ENCODE results near the gene TKFC.

TKFC gene

GRCh38 chr11:61306221-61306620, 26.8 kb upstream of the TKFC start:
- Histone ChIP-seq H4K20me1 (peaks cover 0 to 90% (median 55%) of the 10 kb centered on the region in 11 experiments; a peak in 18 of 22 replicates), H3K4me3 (no peak overlapping the region), H3K4me2 (no peak overlapping the region), H3K36me3 (peaks cover 99 to 100% (median 100%) of the 10 kb centered on the region in 11 experiments), H3K9me3 (replicated peaks in 1 of 11) (no peaks in the 10 kb centered on the region), H3K27ac (no peak overlapping the region), H3K4me1 (0 out of 20 replicates have a peak, but pooled peaks cover 0 to 6% (median 0%) of the 10 kb centered on the region in 10 experiments), H3K27me3 (no peaks in the 10 kb centered on the region), H3K9ac (no peak overlapping the region)
- TF ChIP-seq Cebpa-rat (IDR thresholded peaks at IDR 0.05) = no peak

- Histone ChIP-seq H3K36me3 (peaks cover 99 to 100% (median 100%) of the 10 kb centered on the region in 11 experiments), H3K27me3 (no peaks in the 10 kb centered on the region), H3K4me2 (no peak overlapping the region), H4K20me1 (peaks cover 0 to 94% (median 60%) of the 10 kb centered on the region in 11 experiments; a peak in 18 of 22 replicates), H3K4me3 (no peak overlapping the region), H3K9me3 (replicated peaks in 1 of 11) (no peaks in the 10 kb centered on the region), H3K4me1 (0 out of 20 replicates have a peak, but pooled peaks cover 0 to 6% (median 0%) of the 10 kb centered on the region in 10 experiments), H3K9ac (no peak overlapping the region), H3K27ac (no peak overlapping the region)
- no peak for TF ChIP-seq Cebpa-rat (IDR thresholded peaks at IDR 0.05)
These were observed 25.7 kb upstream of the TKFC start for GRCh38 chr11:61307354-61307753.

- no peak overlapping the region for H3K4me3 ChIP-seq
- TF ChIP-seq Cebpa-rat (IDR thresholded peaks at IDR 0.05) = no peak
- peaks cover 99 to 100% (median 100%) of the 10 kb centered on the region in 11 experiments for H3K36me3 ChIP-seq
These were observed 23.9 kb upstream of the TKFC start for GRCh38 chr11:61309141-61309540.

GRCh38 chr11:61309739-61310138, 23.3 kb upstream of the TKFC start:
- H3K4me3 ChIP-seq = no peak overlapping the region
- H3K9me3 ChIP-seq (replicated peaks in 1 of 11) = no peaks in the 10 kb centered on the region
- H3K36me3 ChIP-seq = peaks cover 99 to 100% (median 100%) of the 10 kb centered on the region in 11 experiments
- H3K27me3 ChIP-seq = no peaks in the 10 kb centered on the region
- H4K20me1 ChIP-seq = peaks cover 0 to 73% (median 47%) of the 10 kb centered on the region in 11 experiments; a peak in 18 of 22 replicates
- no peak overlapping the region for H3K9ac ChIP-seq
- no peak overlapping the region for H3K27ac ChIP-seq
- TF ChIP-seq Cebpa-rat (IDR thresholded peaks at IDR 0.05) = no peak
- H3K4me2 ChIP-seq = no peak overlapping the region
- no peaks in the 10 kb centered on the region for H3K4me1 ChIP-seq

More at GRCh38 chr11:61309141-61309540, 23.9 kb upstream of the TKFC start:
- Histone ChIP-seq H4K20me1 (peaks cover 0 to 79% (median 53%) of the 10 kb centered on the region in 11 experiments; a peak in 18 of 22 replicates), H3K27me3 (no peaks in the 10 kb centered on the region), H3K9ac (no peak overlapping the region), H3K4me2 (no peak overlapping the region), H3K27ac (no peak overlapping the region), H3K4me1 (no peaks in the 10 kb centered on the region), H3K9me3 (replicated peaks in 1 of 11) (no peaks in the 10 kb centered on the region)

GRCh38 chr11:61310749-61311148, 22.3 kb upstream of the TKFC start:
- no peaks in the 10 kb centered on the region for H3K9me3 ChIP-seq (replicated peaks in 1 of 11)
- peaks cover 0 to 69% (median 38%) of the 10 kb centered on the region in 11 experiments; a peak in 18 of 22 replicates for H4K20me1 ChIP-seq
- no peak overlapping the region for H3K9ac ChIP-seq
- H3K4me2 ChIP-seq = no peak overlapping the region
- H3K36me3 ChIP-seq = peaks cover 99 to 100% (median 100%) of the 10 kb centered on the region in 11 experiments
- H3K27me3 ChIP-seq = no peaks in the 10 kb centered on the region
- H3K27ac ChIP-seq = no peak overlapping the region
- no peak for TF ChIP-seq Cebpa-rat (IDR thresholded peaks at IDR 0.05)
- no peaks in the 10 kb centered on the region for H3K4me1 ChIP-seq
- H3K4me3 ChIP-seq = no peak overlapping the region

- H4K20me1 ChIP-seq = peaks cover 0 to 57% (median 11%) of the 10 kb centered on the region in 11 experiments; a peak in 13 of 22 replicates
- peaks cover 96 to 100% (median 98%) of the 10 kb centered on the region in 11 experiments for H3K36me3 ChIP-seq
- H3K27ac ChIP-seq = no peak overlapping the region
- no peaks in the 10 kb centered on the region for H3K4me1 ChIP-seq
- H3K4me2 ChIP-seq = no peak overlapping the region
- no peak overlapping the region for H3K9ac ChIP-seq
- H3K27me3 ChIP-seq = no peaks in the 10 kb centered on the region
- H3K4me3 ChIP-seq = no peak overlapping the region
- no peak for TF ChIP-seq Cebpa-rat (IDR thresholded peaks at IDR 0.05)
- H3K9me3 ChIP-seq (replicated peaks in 1 of 11) = no peaks in the 10 kb centered on the region
These were observed 17.8 kb upstream of the TKFC start for GRCh38 chr11:61315260-61315659.

- Histone ChIP-seq H3K36me3 (peaks cover 98 to 100% (median 100%) of the 10 kb centered on the region in 11 experiments), H3K9ac (peak overlapping the region in 4 of 11 experiments; percentile 5 to 34 (median 12); a peak in 1 of 22 replicates), H3K27me3 (no peaks in the 10 kb centered on the region), H3K9me3 (replicated peaks in 1 of 11) (no peaks in the 10 kb centered on the region), H3K4me1 (peaks cover 2 to 15% (median 4%) of the 10 kb centered on the region in 10 experiments; a peak in 18 of 20 replicates), H3K4me3 (no peak overlapping the region), H3K27ac (no peak overlapping the region), H3K4me2 (no peak overlapping the region), H4K20me1 (peaks cover 40 to 89% (median 58%) of the 10 kb centered on the region in 11 experiments; a peak in 19 of 22 replicates)
- TF ChIP-seq Cebpa-rat (IDR thresholded peaks at IDR 0.05) = no peak
These were observed 7.2 kb upstream of the TKFC start for GRCh38 chr11:61325649-61326414.

GRCh38 chr11:61327669-61328071, 5.4 kb upstream of the TKFC start:
- no peak overlapping the region for H3K27ac ChIP-seq
- H3K27me3 ChIP-seq = no peaks in the 10 kb centered on the region
- no peak overlapping the region for H3K4me2 ChIP-seq
- no peak overlapping the region for H3K4me3 ChIP-seq
- TF ChIP-seq Cebpa-rat (IDR thresholded peaks at IDR 0.05) = no peak
- no peaks in the 10 kb centered on the region for H3K9me3 ChIP-seq (replicated peaks in 1 of 11)
- H3K36me3 ChIP-seq = peaks cover 81 to 89% (median 86%) of the 10 kb centered on the region in 11 experiments
- H4K20me1 ChIP-seq = peaks cover 49 to 98% (median 70%) of the 10 kb centered on the region in 11 experiments; a peak in 19 of 22 replicates
- H3K4me1 ChIP-seq = peaks cover 15 to 28% (median 17%) of the 10 kb centered on the region in 10 experiments
- H3K9ac ChIP-seq = peak overlapping the region in 2 of 11 experiments; percentile 3 to 20; a peak in 1 of 22 replicates

- no peak overlapping the region for H3K4me3 ChIP-seq
These were observed 4.7 kb upstream of the TKFC start for GRCh38 chr11:61328351-61328750.

More at GRCh38 chr11:61328351-61328750, 4.7 kb upstream of the TKFC start:
- H3K9ac ChIP-seq = no peak overlapping the region
- H3K9me3 ChIP-seq (replicated peaks in 1 of 11) = no peaks in the 10 kb centered on the region
- peaks cover 75 to 82% (median 79%) of the 10 kb centered on the region in 11 experiments for H3K36me3 ChIP-seq
- TF ChIP-seq Cebpa-rat (IDR thresholded peaks at IDR 0.05) = no peak
- H4K20me1 ChIP-seq = peaks cover 49 to 94% (median 71%) of the 10 kb centered on the region in 11 experiments; a peak in 19 of 22 replicates
- H3K27ac ChIP-seq = no peak overlapping the region
- no peak overlapping the region for H3K4me2 ChIP-seq
- no peaks in the 10 kb centered on the region for H3K27me3 ChIP-seq
- peaks cover 16 to 28% (median 18%) of the 10 kb centered on the region in 10 experiments for H3K4me1 ChIP-seq
